HepG2 (cell line): ENCODE measurements around the gene RNFT2. TPM values are rescaled to one million over a fixed set of nuclear protein-coding genes. Genes with fewer than 3 reads are reported as not detected.

Experiments used
- ATAC-seq: fragments of 200-7000 bp; cut with Tn5 transposase; 3 replicates; pipeline ENCODE4 v1.9.1; 2020; ENCODE audit warnings: mild to moderate bottlenecking, moderate library complexity
- BruUV-seq: library from RNA; stranded (reverse); fragments of 400-500 nt; replicated peaks from 2 replicates; lab custom pipeline; 2021; lab: Mats Ljungman, UMichigan
- CTCF ChIA-PET: fragments of 300-600 bp; formaldehyde crosslinking; extraction: SDS; loops from one replicate; lab custom pipeline; 2021; ENCODE audit warnings: low total read pairs, inconsistent platforms, low intra/inter-chr PET ratio; lab: Yijun Ruan, JAX
- POLR2A ChIA-PET: fragments of 350-600 bp; sonication (Branson Sonifier 250); formaldehyde crosslinking; loops from one replicate; lab custom pipeline; 2020; ENCODE audit warnings: antibody characterized with exemption, inconsistent platforms; lab: Yijun Ruan, JAX
- DNase-seq: peaks from one replicate; pipeline ENCODE4 v3.0.0-alpha.2; 2015; ENCODE audit warnings: low spot score
- FAIRE-seq: peaks from 3 replicates; lab custom pipeline; 2011; peaks lifted over from hg19 to GRCh38; lab: Jason Lieb, UNC
- H2AFZ ChIP-seq: one replicate; pipeline ENCODE4 v1.6.1; 2011; ENCODE audit warnings: low read length, inconsistent platforms
- H3K27ac ChIP-seq: fragments of 300-600 bp; 3 replicates; pipeline ENCODE4 v1.8.0; 2011; ENCODE audit warnings: mixed run types, mild to moderate bottlenecking, mixed read lengths, low read length, inconsistent platforms; ENCODE audit not compliant: insufficient read depth; ENCODE audit errors: extremely low read length
- H3K27me3 ChIP-seq, 2 experiments: fragments of 200-600 bp in 1 of 2; 2 replicates in 1 of 2; 3 replicates in 1 of 2; pipeline versions ENCODE4 v1.6.0 to v1.8.0; 2011; ENCODE audit warnings: low read length in 2 of 2, mild to moderate bottlenecking in 2 of 2, moderate library complexity in 2 of 2, inconsistent platforms in 1 of 2; ENCODE audit not compliant: insufficient read depth in 2 of 2, control insufficient read depth in 1 of 2
- H3K36me3 ChIP-seq, 2 experiments: fragments of 200-600 bp in 1 of 2; replicated peaks in 1 of 2; 2 replicates in 1 of 2; 3 replicates in 1 of 2; pipeline versions ENCODE4 v1.5.1 to v1.8.0; 2011; ENCODE audit warnings: low read length in 2 of 2, inconsistent platforms in 1 of 2; ENCODE audit not compliant: insufficient read depth in 2 of 2, control insufficient read depth in 1 of 2
- H3K4me1 ChIP-seq: 2 replicates; pipeline ENCODE4 v1.5.1; 2012; ENCODE audit warnings: low read length, inconsistent platforms; ENCODE audit not compliant: insufficient read depth
- H3K4me2 ChIP-seq: 2 replicates; pipeline ENCODE4 v1.6.0; 2011; ENCODE audit warnings: low read depth, low read length, inconsistent platforms
- H3K4me3 ChIP-seq, 3 experiments: fragments of 200-600 bp in 1 of 3; sonication (generic), shearing (Covaris generic) in 1 of 3; replicated peaks in 1 of 3; 2 replicates each; pipeline ENCODE4 v1.5.1; 2011 to 2016; ENCODE audit warnings: low read length in 3 of 3, inconsistent platforms in 2 of 3, low read depth in 2 of 3, mild to moderate bottlenecking in 2 of 3, control low read depth in 1 of 3, mixed read lengths in 1 of 3; ENCODE audit not compliant: insufficient read depth in 1 of 3
- H3K79me2 ChIP-seq: one replicate; pipeline ENCODE4 v1.6.1; 2011; ENCODE audit warnings: low read length, inconsistent platforms; ENCODE audit not compliant: insufficient read depth
- H3K9ac ChIP-seq: 2 replicates; pipeline ENCODE4 v1.6.0; 2011; ENCODE audit warnings: mild to moderate bottlenecking, low read depth, low read length, inconsistent platforms; ENCODE audit not compliant: insufficient read depth
- H3K9me3 ChIP-seq: 2 replicates; pipeline ENCODE4 v1.5.1; 2012; ENCODE audit warnings: mild to moderate bottlenecking, low read length
- H4K20me1 ChIP-seq: 2 replicates; pipeline ENCODE4 v1.6.0; 2011; ENCODE audit warnings: inconsistent platforms, mild to moderate bottlenecking, low read length, moderate library complexity; ENCODE audit not compliant: insufficient read depth
- NPAS2 ChIP-seq: sonication (generic); formaldehyde crosslinking; IDR thresholded peaks from 2 replicates; pipeline ENCODE4 v1.8.0; 2022; ENCODE audit warnings: mild to moderate bottlenecking, missing genetic modification reagents, borderline replicate concordance
- RFX1 ChIP-seq: fragments of 450-650 bp; IDR thresholded peaks from 2 replicates; pipeline ENCODE4 v1.6.1; 2017
- SATB2 ChIP-seq: sonication (generic); formaldehyde crosslinking; IDR thresholded peaks from 2 replicates; pipeline ENCODE4 v1.5.0; 2020; ENCODE audit warnings: missing genetic modification reagents
- TEAD3 ChIP-seq: optimal IDR thresholded peaks from 2 replicates; pipeline ENCODE3; 2016; ENCODE audit warnings: borderline replicate concordance
- WGBS: methylation state at CpG from one replicate; pipeline ENCODE4 v1.1.6; 2017; ENCODE audit warnings: low lambda C conversion rate; 5-methylcytosine and 5-hydroxymethylcytosine counted together
- in situ Hi-C: cut with HindIII; loops from 2 replicates; pipeline ENCODE4 v1.10.0; 2017; ENCODE audit warnings: low pct_unique_long_range_greater_than_20kb; ENCODE audit not compliant: extremely low pct_ligation_motif_present
- intact Hi-C: fragments of 100-400 bp; cut with micrococcal nuclease; formaldehyde crosslinking; loops from one replicate; pipeline ENCODE4 v1.10.0; 2022; ENCODE audit not compliant: unreplicated experiment
- polyA plus RNA-seq, 8 experiments: library from polyadenylated mRNA; depleted of rRNA in 3 of 8; stranded (reverse) in 7 of 8; unstranded in 1 of 8; fragments of >200 nt; fragmentation: Illumina TruSeq in 4 of 8; extraction: Trizol in 4 of 8; gene quantifications; 2 replicates each; pipeline versions ENCODE4 v1.2.1 to v1.2.3, GENCODE V29; 2011 to 2016; ENCODE audit warnings: low read depth in 4 of 8, missing spikeins in 1 of 8, mixed read lengths in 1 of 8; ENCODE audit not compliant: insufficient read depth in 1 of 8
- total RNA-seq, 5 experiments: library from RNA; depleted of rRNA; stranded (reverse); fragments of >200 nt; fragmentation: Illumina TruSeq; extraction: Trizol; gene quantifications; 2 replicates each; pipeline ENCODE4 v1.2.3, GENCODE V29; 2016; ENCODE audit warnings: low read depth in 1 of 5
- TF ChIP-seq, protein P1 (sequence below): sonication (generic); formaldehyde crosslinking; IDR thresholded peaks from 2 replicates; pipeline ENCODE4 v1.4.0; 2020; ENCODE audit warnings: missing genetic modification reagents
- TF ChIP-seq, protein P2 (sequence below): sonication (generic); formaldehyde crosslinking; IDR thresholded peaks from 2 replicates; pipeline ENCODE4 v1.4.0; 2020; ENCODE audit warnings: missing genetic modification reagents, borderline replicate concordance

Gene RNFT2
- total and polyA plus RNA-seq, 2 of the 13 experiments (the other 11 are each of a cell fraction or from before 2014, with no cell fraction given), result 3.3 to 8.3 TPM

DNA sequence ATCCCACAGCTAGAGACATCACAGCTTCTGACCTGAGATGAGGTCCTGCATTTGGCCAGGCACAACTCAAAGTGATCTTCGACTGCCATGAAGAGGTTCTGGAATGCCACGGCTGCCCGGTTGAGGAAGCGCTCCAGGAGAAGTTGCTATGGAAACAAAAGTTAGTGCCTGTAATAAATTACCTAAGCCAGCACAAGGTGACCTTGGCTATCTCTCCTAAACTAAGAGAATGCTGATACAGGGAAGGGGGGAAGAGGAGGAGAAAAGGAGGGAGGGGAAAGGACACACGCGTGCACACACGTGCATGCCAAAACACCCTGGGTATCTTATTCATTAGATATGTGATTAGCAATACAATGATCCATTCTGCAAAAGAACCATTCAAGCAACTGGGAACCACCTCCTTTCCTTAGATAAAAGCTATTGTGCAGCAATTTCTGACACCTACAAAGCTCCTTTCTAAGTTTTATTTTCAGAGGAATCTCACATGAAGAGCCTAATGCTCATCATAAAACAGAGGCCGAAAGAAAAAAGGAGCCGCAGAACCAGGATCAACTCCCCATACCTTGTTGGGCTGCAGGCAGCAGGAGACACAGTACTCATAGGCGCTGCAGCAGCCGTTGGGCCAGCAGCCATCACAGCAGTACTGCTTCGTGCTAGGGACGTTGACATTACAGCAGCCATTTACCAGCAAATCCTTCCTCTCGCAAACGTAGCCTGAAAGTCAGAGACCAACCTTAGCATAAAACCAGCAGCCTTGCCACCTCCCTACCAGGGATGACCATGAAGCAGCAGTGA is 18.2 kb upstream of the RNFT2 start:
- ATAC-seq, result no peak

More for the DNA sequence above, 18.2 kb upstream of the RNFT2 start:
- peaks cover 21 to 82% of the 10 kb centered on the region in 2 experiments for H3K36me3 ChIP-seq
- intact Hi-C loops, result no loop called here
- no peak overlapping the region for H3K4me2 ChIP-seq
- FAIRE-seq (no peak), DNase-seq (no peak)
- 0 out of 2 replicates have a peak, but pooled peaks cover 4% of the 10 kb centered on the region for H4K20me1 ChIP-seq
- no TSS peak for BruUV-seq
- H3K4me1 ChIP-seq, result peaks cover 18% of the 10 kb centered on the region
- no peak overlapping the region for H3K4me3 ChIP-seq
- no peaks in the 10 kb centered on the region for H3K27me3 ChIP-seq
- no peak overlapping the region for H2AFZ ChIP-seq
- ChIA-PET POLR2A (no interaction called here), CTCF (no interaction called here)
- H3K79me2 ChIP-seq, result peaks cover 15% of the 10 kb centered on the region
- H3K9ac ChIP-seq, result no peak overlapping the region
- WGBS, result 95% methylated on average over 10 of the region's 15 CpGs
- no peaks in the 10 kb centered on the region for H3K9me3 ChIP-seq
- TF ChIP-seq TEAD3 (CRISPR knock-in tag) (no peak), NPAS2 (CRISPR knock-in tag) (no peak), RFX1 (no peak), SATB2 (no peak)
- TF ChIP-seq, protein P1, sequence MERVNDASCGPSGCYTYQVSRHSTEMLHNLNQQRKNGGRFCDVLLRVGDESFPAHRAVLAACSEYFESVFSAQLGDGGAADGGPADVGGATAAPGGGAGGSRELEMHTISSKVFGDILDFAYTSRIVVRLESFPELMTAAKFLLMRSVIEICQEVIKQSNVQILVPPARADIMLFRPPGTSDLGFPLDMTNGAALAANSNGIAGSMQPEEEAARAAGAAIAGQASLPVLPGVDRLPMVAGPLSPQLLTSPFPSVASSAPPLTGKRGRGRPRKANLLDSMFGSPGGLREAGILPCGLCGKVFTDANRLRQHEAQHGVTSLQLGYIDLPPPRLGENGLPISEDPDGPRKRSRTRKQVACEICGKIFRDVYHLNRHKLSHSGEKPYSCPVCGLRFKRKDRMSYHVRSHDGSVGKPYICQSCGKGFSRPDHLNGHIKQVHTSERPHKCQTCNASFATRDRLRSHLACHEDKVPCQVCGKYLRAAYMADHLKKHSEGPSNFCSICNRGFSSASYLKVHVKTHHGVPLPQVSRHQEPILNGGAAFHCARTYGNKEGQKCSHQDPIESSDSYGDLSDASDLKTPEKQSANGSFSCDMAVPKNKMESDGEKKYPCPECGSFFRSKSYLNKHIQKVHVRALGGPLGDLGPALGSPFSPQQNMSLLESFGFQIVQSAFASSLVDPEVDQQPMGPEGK, result no peak
- TF ChIP-seq, protein P2, sequence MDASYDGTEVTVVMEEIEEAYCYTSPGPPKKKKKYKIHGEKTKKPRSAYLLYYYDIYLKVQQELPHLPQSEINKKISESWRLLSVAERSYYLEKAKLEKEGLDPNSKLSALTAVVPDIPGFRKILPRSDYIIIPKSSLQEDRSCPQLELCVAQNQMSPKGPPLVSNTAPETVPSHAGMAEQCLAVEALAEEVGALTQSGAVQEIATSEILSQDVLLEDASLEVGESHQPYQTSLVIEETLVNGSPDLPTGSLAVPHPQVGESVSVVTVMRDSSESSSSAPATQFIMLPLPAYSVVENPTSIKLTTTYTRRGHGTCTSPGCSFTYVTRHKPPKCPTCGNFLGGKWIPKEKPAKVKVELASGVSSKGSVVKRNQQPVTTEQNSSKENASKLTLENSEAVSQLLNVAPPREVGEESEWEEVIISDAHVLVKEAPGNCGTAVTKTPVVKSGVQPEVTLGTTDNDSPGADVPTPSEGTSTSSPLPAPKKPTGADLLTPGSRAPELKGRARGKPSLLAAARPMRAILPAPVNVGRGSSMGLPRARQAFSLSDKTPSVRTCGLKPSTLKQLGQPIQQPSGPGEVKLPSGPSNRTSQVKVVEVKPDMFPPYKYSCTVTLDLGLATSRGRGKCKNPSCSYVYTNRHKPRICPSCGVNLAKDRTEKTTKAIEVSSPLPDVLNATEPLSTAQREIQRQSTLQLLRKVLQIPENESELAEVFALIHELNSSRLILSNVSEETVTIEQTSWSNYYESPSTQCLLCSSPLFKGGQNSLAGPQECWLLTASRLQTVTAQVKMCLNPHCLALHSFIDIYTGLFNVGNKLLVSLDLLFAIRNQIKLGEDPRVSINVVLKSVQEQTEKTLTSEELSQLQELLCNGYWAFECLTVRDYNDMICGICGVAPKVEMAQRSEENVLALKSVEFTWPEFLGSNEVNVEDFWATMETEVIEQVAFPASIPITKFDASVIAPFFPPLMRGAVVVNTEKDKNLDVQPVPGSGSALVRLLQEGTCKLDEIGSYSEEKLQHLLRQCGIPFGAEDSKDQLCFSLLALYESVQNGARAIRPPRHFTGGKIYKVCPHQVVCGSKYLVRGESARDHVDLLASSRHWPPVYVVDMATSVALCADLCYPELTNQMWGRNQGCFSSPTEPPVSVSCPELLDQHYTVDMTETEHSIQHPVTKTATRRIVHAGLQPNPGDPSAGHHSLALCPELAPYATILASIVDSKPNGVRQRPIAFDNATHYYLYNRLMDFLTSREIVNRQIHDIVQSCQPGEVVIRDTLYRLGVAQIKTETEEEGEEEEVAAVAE (CRISPR knock-in tag), result no peak
- in situ Hi-C loops, result no loop called here
- no peak overlapping the region for H3K27ac ChIP-seq
